GM19452 (cell line): ENCODE data around the gene CCDC88C.
"Not testable (repeated sequence)": the region's sequence is repeated elsewhere in the genome, so short reads cannot be mapped to it uniquely, and the experiment has no call there.

ENCODE experiments used
- ATAC-seq: cut with Tn5 transposase; IDR thresholded peaks from one replicate; pipeline ENCODE4 v1.9.1; 2021; ENCODE audit not compliant: unreplicated experiment

CCDC88C gene

GRCh38 chr14:91416744-91417119 lies 888 bp downstream of the CCDC88C start:
- no peak for ATAC-seq

GRCh38 chr14:91415794-91416743 lies 1.6 kb downstream of the CCDC88C start:
- peak; percentile 61 for ATAC-seq

- ATAC-seq, result no peak
Observed at GRCh38 chr14:91414475-91414833, 3.2 kb downstream of the CCDC88C start.

GRCh38 chr14:91413547-91414474 lies 3.8 kb downstream of the CCDC88C start:
- ATAC-seq, result no peak

GRCh38 chr14:91412939-91413338 lies 4.7 kb downstream of the CCDC88C start:
- ATAC-seq, result no peak

GRCh38 chr14:91410771-91411536 lies 6.7 kb downstream of the CCDC88C start:
- no peak for ATAC-seq

- no peak for ATAC-seq
Observed at GRCh38 chr14:91409928-91410718, 7.5 kb downstream of the CCDC88C start.

GRCh38 chr14:91409240-91409639 lies 8.4 kb downstream of the CCDC88C start:
- ATAC-seq, result not testable (repeated sequence)

GRCh38 chr14:91406982-91407381 lies 10.6 kb downstream of the CCDC88C start:
- ATAC-seq, result no peak

GRCh38 chr14:91406451-91406850 lies 11.2 kb downstream of the CCDC88C start:
- ATAC-seq, result no peak

GRCh38 chr14:91405724-91406435 lies 11.7 kb downstream of the CCDC88C start:
- no peak for ATAC-seq

GRCh38 chr14:91405241-91405721 lies 12.3 kb downstream of the CCDC88C start:
- ATAC-seq, result no peak

- ATAC-seq, result no peak
Observed at GRCh38 chr14:91402771-91403600, 14.6 kb downstream of the CCDC88C start.

- no peak for ATAC-seq
Observed at GRCh38 chr14:91402348-91402747, 15.3 kb downstream of the CCDC88C start.

GRCh38 chr14:91401751-91402150 lies 15.9 kb downstream of the CCDC88C start:
- ATAC-seq, result no peak

GRCh38 chr14:91400696-91401095 lies 16.9 kb downstream of the CCDC88C start:
- ATAC-seq, result no peak

- no peak for ATAC-seq
Observed at GRCh38 chr14:91399868-91400640, 17.6 kb downstream of the CCDC88C start.

GRCh38 chr14:91398707-91399106 lies 18.9 kb downstream of the CCDC88C start:
- no peak for ATAC-seq
